Hepatocyte (in vitro differentiated cells): ENCODE measurements around the gene GTF3C1.

Experiments used
- EZH2 ChIP-seq: fragments of 200-600 bp; sonication (generic); IDR thresholded peaks from 2 replicates; pipeline ENCODE4 v1.6.1; 2016; ENCODE audit warnings: antibody characterized with exemption, mild to moderate bottlenecking, borderline replicate concordance
- EZH2phosphoT487 ChIP-seq: fragments of 200-600 bp; sonication (generic); IDR thresholded peaks from one replicate; pipeline ENCODE4 v1.6.1; 2018; ENCODE audit warnings: antibody characterized with exemption, mild to moderate bottlenecking, low read depth, moderate library complexity; ENCODE audit not compliant: unreplicated experiment, severe bottlenecking
- TF ChIP-seq, protein P1 (sequence below): fragments of 200-600 bp; sonication (generic); IDR thresholded peaks from 2 replicates; pipeline ENCODE4 v1.5.1; 2016; ENCODE audit warnings: antibody characterized with exemption, mild to moderate bottlenecking; ENCODE audit not compliant: poor library complexity

DNA sequence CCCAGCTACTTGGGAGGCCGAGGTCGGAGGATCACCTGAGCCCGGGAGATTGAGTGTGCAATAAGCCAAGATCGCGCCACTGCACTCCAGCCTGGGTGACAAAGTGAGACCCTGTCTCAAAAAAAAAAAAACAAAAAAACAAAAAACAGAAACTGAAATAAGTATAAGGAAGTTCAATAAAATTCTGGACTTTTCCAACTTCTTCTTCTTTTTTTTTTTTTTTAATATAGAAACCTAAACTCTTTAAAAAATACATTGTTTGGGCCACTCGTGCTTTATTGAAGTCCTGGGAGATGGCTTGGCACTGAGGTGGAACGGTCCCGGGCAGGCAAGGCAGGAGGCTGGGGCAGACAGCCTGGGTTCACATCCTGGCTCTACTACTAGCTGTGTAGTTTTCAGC is 37.0 kb upstream of the GTF3C1 start:
- TF ChIP-seq, protein P1, sequence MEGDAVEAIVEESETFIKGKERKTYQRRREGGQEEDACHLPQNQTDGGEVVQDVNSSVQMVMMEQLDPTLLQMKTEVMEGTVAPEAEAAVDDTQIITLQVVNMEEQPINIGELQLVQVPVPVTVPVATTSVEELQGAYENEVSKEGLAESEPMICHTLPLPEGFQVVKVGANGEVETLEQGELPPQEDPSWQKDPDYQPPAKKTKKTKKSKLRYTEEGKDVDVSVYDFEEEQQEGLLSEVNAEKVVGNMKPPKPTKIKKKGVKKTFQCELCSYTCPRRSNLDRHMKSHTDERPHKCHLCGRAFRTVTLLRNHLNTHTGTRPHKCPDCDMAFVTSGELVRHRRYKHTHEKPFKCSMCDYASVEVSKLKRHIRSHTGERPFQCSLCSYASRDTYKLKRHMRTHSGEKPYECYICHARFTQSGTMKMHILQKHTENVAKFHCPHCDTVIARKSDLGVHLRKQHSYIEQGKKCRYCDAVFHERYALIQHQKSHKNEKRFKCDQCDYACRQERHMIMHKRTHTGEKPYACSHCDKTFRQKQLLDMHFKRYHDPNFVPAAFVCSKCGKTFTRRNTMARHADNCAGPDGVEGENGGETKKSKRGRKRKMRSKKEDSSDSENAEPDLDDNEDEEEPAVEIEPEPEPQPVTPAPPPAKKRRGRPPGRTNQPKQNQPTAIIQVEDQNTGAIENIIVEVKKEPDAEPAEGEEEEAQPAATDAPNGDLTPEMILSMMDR = no peak
- TF ChIP-seq EZH2 (no peak), EZH2phosphoT487 (no peak)
